Progenitor cell of endocrine pancreas (in vitro differentiated cells): ENCODE results near the gene LRRC10. TPM values are rescaled to one million over a fixed set of nuclear protein-coding genes. Genes with fewer than 3 reads are reported as not detected.
A peak's percentile ranks its signal among the peaks of the same experiment; 100 is the strongest.

Source experiments
- DNase-seq: peaks from one replicate; pipeline ENCODE4 v3.0.0; 2021; ENCODE audit warnings: low spot score; ENCODE audit not compliant: unreplicated experiment
- H3K27ac Mint-ChIP-seq: 2 replicates; pipeline ENCODE4 v1.8.0; 2021; ENCODE audit warnings: mild to moderate bottlenecking, moderate library complexity, mixed read lengths
- H3K27me3 Mint-ChIP-seq: 2 replicates; pipeline ENCODE4 v1.8.0; 2021; ENCODE audit warnings: mixed read lengths
- H3K36me3 Mint-ChIP-seq: 2 replicates; pipeline ENCODE4 v1.8.0; 2022; ENCODE audit warnings: mixed read lengths; ENCODE audit not compliant: insufficient read depth
- H3K4me1 Mint-ChIP-seq: 2 replicates; pipeline ENCODE4 v1.8.0; 2021; ENCODE audit warnings: low read depth, mixed read lengths
- H3K4me3 Mint-ChIP-seq: 2 replicates; pipeline ENCODE4 v1.8.0; 2021; ENCODE audit warnings: low read depth, mild to moderate bottlenecking, moderate library complexity, mixed read lengths
- H3K9me3 Mint-ChIP-seq: 2 replicates; pipeline ENCODE4 v1.8.0; 2021; ENCODE audit warnings: low read depth, mixed read lengths
- CTCF ChIP-seq: fragments of 200-600 bp; sonication (generic); IDR thresholded peaks from one replicate; pipeline ENCODE4 v1.5.0; 2021; ENCODE audit warnings: antibody characterized with exemption, mild to moderate bottlenecking; ENCODE audit not compliant: unreplicated experiment
- total RNA-seq: library from RNA; stranded (reverse); gene quantifications from 2 replicates; pipeline ENCODE4 v1.2.1, GENCODE V29; 2021

Gene LRRC10
- total RNA-seq, 1 donor from 2014 or later: not detected

DNA sequence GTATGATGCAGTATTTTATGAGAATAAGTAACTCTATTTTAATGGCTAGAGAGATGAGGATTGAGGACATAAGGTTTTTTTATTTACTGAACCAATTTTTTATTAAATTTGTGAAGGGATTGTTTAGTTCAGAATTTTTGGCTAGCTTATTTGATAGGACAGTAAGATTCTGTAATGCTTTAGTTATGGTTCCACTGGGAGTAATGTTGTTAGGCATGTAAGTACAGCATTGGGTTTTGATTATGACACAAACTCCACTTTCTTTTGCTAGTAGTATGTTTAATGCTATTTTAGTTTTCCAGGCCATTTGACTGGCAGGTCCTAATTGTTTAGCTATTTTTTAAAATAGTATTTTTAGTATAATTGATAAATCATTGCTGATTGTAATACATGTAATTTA lies 33.8 kb upstream of the LRRC10 start:
- H3K27me3 Mint-ChIP-seq: peaks cover 3% of the 10 kb centered on the region
- no peak overlapping the region for H3K4me3 Mint-ChIP-seq
- TF ChIP-seq CTCF: no peak
- no peaks in the 10 kb centered on the region for H3K4me1 Mint-ChIP-seq
- H3K36me3 Mint-ChIP-seq: no peaks in the 10 kb centered on the region
- H3K27ac Mint-ChIP-seq: no peak overlapping the region
- no peak for DNase-seq
- no peaks in the 10 kb centered on the region for H3K9me3 Mint-ChIP-seq

GRCh38 chr12:69642531-69642930 lies 31.8 kb upstream of the LRRC10 start:
- DNase-seq: no peak
- no peak for TF ChIP-seq CTCF
- Mint-ChIP-seq H3K9me3 (no peaks in the 10 kb centered on the region), H3K4me1 (no peaks in the 10 kb centered on the region), H3K4me3 (no peak overlapping the region), H3K36me3 (no peaks in the 10 kb centered on the region), H3K27ac (no peak overlapping the region), H3K27me3 (no peaks in the 10 kb centered on the region)

GRCh38 chr12:69641546-69641945 lies 30.8 kb upstream of the LRRC10 start:
- Mint-ChIP-seq H3K9me3 (no peaks in the 10 kb centered on the region), H3K4me1 (no peaks in the 10 kb centered on the region), H3K4me3 (no peak overlapping the region), H3K27me3 (no peaks in the 10 kb centered on the region), H3K27ac (no peak overlapping the region), H3K36me3 (no peaks in the 10 kb centered on the region)
- no peak for DNase-seq
- no peak for TF ChIP-seq CTCF

- Mint-ChIP-seq H3K4me3 (no peak overlapping the region), H3K9me3 (no peaks in the 10 kb centered on the region), H3K36me3 (no peaks in the 10 kb centered on the region), H3K4me1 (no peaks in the 10 kb centered on the region), H3K27ac (no peak overlapping the region), H3K27me3 (no peaks in the 10 kb centered on the region)
- TF ChIP-seq CTCF: peak; percentile 92
- DNase-seq: peak; percentile 51
These were observed 28.8 kb upstream of the LRRC10 start for GRCh38 chr12:69639400-69640016.

DNA sequence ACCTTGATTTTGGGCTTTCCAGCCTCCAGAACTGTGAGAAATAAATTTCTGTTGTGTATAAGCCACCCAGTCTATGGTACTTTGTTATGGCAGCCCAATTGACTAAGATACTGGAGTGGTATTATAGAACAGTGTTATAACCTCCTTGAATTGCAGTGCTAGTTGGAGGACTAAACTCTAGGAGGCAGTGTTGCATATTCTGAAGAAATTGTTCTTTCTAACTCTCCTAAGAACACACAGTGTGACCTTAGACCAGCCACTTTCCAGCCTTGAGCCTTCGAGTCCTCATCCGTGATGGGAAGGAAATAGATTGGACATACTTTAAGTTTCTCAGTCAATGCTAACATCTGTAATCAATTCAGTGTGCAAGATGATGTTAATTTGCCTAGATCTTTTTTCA lies 22.4 kb upstream of the LRRC10 start:
- Mint-ChIP-seq H3K4me3 (no peak overlapping the region), H3K9me3 (no peaks in the 10 kb centered on the region), H3K27me3 (no peaks in the 10 kb centered on the region), H3K4me1 (no peaks in the 10 kb centered on the region), H3K27ac (no peak overlapping the region), H3K36me3 (no peaks in the 10 kb centered on the region)
- DNase-seq: no peak
- no peak for TF ChIP-seq CTCF
